Epithelial cell of proximal tubule (primary cell): ENCODE results near the gene STAT3. TPM values are rescaled to one million over a fixed set of nuclear protein-coding genes. Genes with fewer than 3 reads are reported as not detected.
"Not testable (repeated sequence)": the region's sequence is repeated elsewhere in the genome, so short reads cannot be mapped to it uniquely, and the experiment has no call there.

Experiments
- DNase-seq: peaks from one replicate; pipeline ENCODE4 v3.0.0-alpha.2; 2011; ENCODE audit warnings: low read depth
- H3K4me3 ChIP-seq: 2 replicates; pipeline ENCODE4 v1.5.1; 2011; ENCODE audit warnings: low read depth, mild to moderate bottlenecking, low read length
- CTCF ChIP-seq: conservative IDR thresholded peaks from 2 replicates; pipeline ENCODE4 v1.5.1; 2012; ENCODE audit warnings: low read depth, mild to moderate bottlenecking, low read length
- total RNA-seq: library from RNA; depleted of rRNA; stranded (reverse); fragments of >200 nt; gene quantifications from 2 replicates; pipeline ENCODE4 v1.2.3, GENCODE V29; 2015

Gene STAT3
- total RNA-seq, 1 donor from 2014 or later = 63.0 TPM

GRCh38 chr17:42402117-42402516 is 13.9 kb upstream of the STAT3 start:
- no peak for DNase-seq
- no peak overlapping the region for H3K4me3 ChIP-seq
- TF ChIP-seq CTCF = no peak

GRCh38 chr17:42400844-42401375 is 12.7 kb upstream of the STAT3 start:
- DNase-seq, H3K4me3 ChIP-seq: not testable (repeated sequence)

- no peak for DNase-seq
- TF ChIP-seq CTCF = no peak
- no peak overlapping the region for H3K4me3 ChIP-seq
Observed at GRCh38 chr17:42399948-42400843, 12.0 kb upstream of the STAT3 start.

GRCh38 chr17:42399121-42399520 is 10.9 kb upstream of the STAT3 start:
- no peak for TF ChIP-seq CTCF
- H3K4me3 ChIP-seq = no peak overlapping the region
- DNase-seq = no peak

- not testable (repeated sequence) for DNase-seq, H3K4me3 ChIP-seq
Observed at GRCh38 chr17:42395601-42396000, 7.4 kb upstream of the STAT3 start.

- DNase-seq = no peak
- H3K4me3 ChIP-seq = no peak overlapping the region
- TF ChIP-seq CTCF = no peak
Observed at GRCh38 chr17:42394838-42395237, 6.6 kb upstream of the STAT3 start.

GRCh38 chr17:42392692-42393415 is 4.6 kb upstream of the STAT3 start:
- no peak overlapping the region for H3K4me3 ChIP-seq
- DNase-seq = no peak
- no peak for TF ChIP-seq CTCF

GRCh38 chr17:42391439-42391838 is 3.2 kb upstream of the STAT3 start:
- not testable (repeated sequence) for H3K4me3 ChIP-seq, DNase-seq
